HepG2 (cell line): ENCODE measurements around the gene CLASP1. TPM values are rescaled to one million over a fixed set of nuclear protein-coding genes. Genes with fewer than 3 reads are reported as not detected.

Experiments used
- ATAC-seq: fragments of 200-7000 bp; cut with Tn5 transposase; 3 replicates; pipeline ENCODE4 v1.9.1; 2020; ENCODE audit warnings: mild to moderate bottlenecking, moderate library complexity
- BruUV-seq: library from RNA; stranded (reverse); fragments of 400-500 nt; replicated peaks from 2 replicates; lab custom pipeline; 2021; lab: Mats Ljungman, UMichigan
- CTCF ChIA-PET: fragments of 300-600 bp; formaldehyde crosslinking; extraction: SDS; loops from one replicate; lab custom pipeline; 2021; ENCODE audit warnings: low total read pairs, inconsistent platforms, low intra/inter-chr PET ratio; lab: Yijun Ruan, JAX
- POLR2A ChIA-PET: fragments of 350-600 bp; sonication (Branson Sonifier 250); formaldehyde crosslinking; loops from one replicate; lab custom pipeline; 2020; ENCODE audit warnings: antibody characterized with exemption, inconsistent platforms; lab: Yijun Ruan, JAX
- DNase-seq: peaks from one replicate; pipeline ENCODE4 v3.0.0-alpha.2; 2015; ENCODE audit warnings: low spot score
- FAIRE-seq: peaks from 3 replicates; lab custom pipeline; 2011; peaks lifted over from hg19 to GRCh38; lab: Jason Lieb, UNC
- H2AFZ ChIP-seq: one replicate; pipeline ENCODE4 v1.6.1; 2011; ENCODE audit warnings: low read length, inconsistent platforms
- H3K27ac ChIP-seq: fragments of 300-600 bp; 3 replicates; pipeline ENCODE4 v1.8.0; 2011; ENCODE audit warnings: mixed run types, mild to moderate bottlenecking, mixed read lengths, low read length, inconsistent platforms; ENCODE audit not compliant: insufficient read depth; ENCODE audit errors: extremely low read length
- H3K27me3 ChIP-seq, 2 experiments: fragments of 200-600 bp in 1 of 2; 2 replicates in 1 of 2; 3 replicates in 1 of 2; pipeline versions ENCODE4 v1.6.0 to v1.8.0; 2011; ENCODE audit warnings: low read length in 2 of 2, mild to moderate bottlenecking in 2 of 2, moderate library complexity in 2 of 2, inconsistent platforms in 1 of 2; ENCODE audit not compliant: insufficient read depth in 2 of 2, control insufficient read depth in 1 of 2
- H3K36me3 ChIP-seq, 2 experiments: fragments of 200-600 bp in 1 of 2; replicated peaks in 1 of 2; 2 replicates in 1 of 2; 3 replicates in 1 of 2; pipeline versions ENCODE4 v1.5.1 to v1.8.0; 2011; ENCODE audit warnings: low read length in 2 of 2, inconsistent platforms in 1 of 2; ENCODE audit not compliant: insufficient read depth in 2 of 2, control insufficient read depth in 1 of 2
- H3K4me1 ChIP-seq: 2 replicates; pipeline ENCODE4 v1.5.1; 2012; ENCODE audit warnings: low read length, inconsistent platforms; ENCODE audit not compliant: insufficient read depth
- H3K4me2 ChIP-seq: 2 replicates; pipeline ENCODE4 v1.6.0; 2011; ENCODE audit warnings: low read depth, low read length, inconsistent platforms
- H3K4me3 ChIP-seq, 3 experiments: fragments of 200-600 bp in 1 of 3; sonication (generic), shearing (Covaris generic) in 1 of 3; replicated peaks in 1 of 3; 2 replicates each; pipeline ENCODE4 v1.5.1; 2011 to 2016; ENCODE audit warnings: low read length in 3 of 3, inconsistent platforms in 2 of 3, low read depth in 2 of 3, mild to moderate bottlenecking in 2 of 3, control low read depth in 1 of 3, mixed read lengths in 1 of 3; ENCODE audit not compliant: insufficient read depth in 1 of 3
- H3K79me2 ChIP-seq: one replicate; pipeline ENCODE4 v1.6.1; 2011; ENCODE audit warnings: low read length, inconsistent platforms; ENCODE audit not compliant: insufficient read depth
- H3K9ac ChIP-seq: 2 replicates; pipeline ENCODE4 v1.6.0; 2011; ENCODE audit warnings: mild to moderate bottlenecking, low read depth, low read length, inconsistent platforms; ENCODE audit not compliant: insufficient read depth
- H3K9me3 ChIP-seq: 2 replicates; pipeline ENCODE4 v1.5.1; 2012; ENCODE audit warnings: mild to moderate bottlenecking, low read length
- H4K20me1 ChIP-seq: 2 replicates; pipeline ENCODE4 v1.6.0; 2011; ENCODE audit warnings: inconsistent platforms, mild to moderate bottlenecking, low read length, moderate library complexity; ENCODE audit not compliant: insufficient read depth
- ATM ChIP-seq: fragments of 450-650 bp; IDR thresholded peaks from 2 replicates; pipeline ENCODE4 v1.7.1; 2017; ENCODE audit warnings: mild to moderate bottlenecking, borderline replicate concordance
- BRCA1 ChIP-seq: sonication (generic); formaldehyde crosslinking; IDR thresholded peaks from 2 replicates; pipeline ENCODE4 v1.4.0; 2020; ENCODE audit warnings: missing genetic modification reagents
- MEF2D ChIP-seq: sonication (generic); formaldehyde crosslinking; IDR thresholded peaks from 2 replicates; pipeline ENCODE4 v1.5.1; 2020; ENCODE audit warnings: mild to moderate bottlenecking, missing genetic modification reagents
- SALL1 ChIP-seq: sonication (generic); formaldehyde crosslinking; IDR thresholded peaks from 2 replicates; pipeline ENCODE4 v1.8.0; 2022; ENCODE audit warnings: mild to moderate bottlenecking, missing genetic modification reagents
- SNAI1 ChIP-seq: sonication (generic); formaldehyde crosslinking; IDR thresholded peaks from 2 replicates; pipeline ENCODE4 v1.5.0; 2020; ENCODE audit warnings: mild to moderate bottlenecking, missing genetic modification reagents, borderline replicate concordance
- SSRP1 ChIP-seq: IDR thresholded peaks from 2 replicates; pipeline ENCODE4 v1.6.1; 2016; ENCODE audit warnings: control low read depth
- TFDP1 ChIP-seq: IDR thresholded peaks from 2 replicates; pipeline ENCODE4 v1.6.1; 2016; ENCODE audit warnings: missing compliant biosample characterization, missing genetic modification reagents, borderline replicate concordance
- YY1 ChIP-seq: IDR thresholded peaks from 2 replicates; pipeline ENCODE4 v1.6.1; 2011; ENCODE audit warnings: low read length, low read depth, moderate library complexity, mild to moderate bottlenecking; ENCODE audit not compliant: insufficient read depth, insufficient replicate concordance
- ZBTB21 ChIP-seq: sonication (generic); formaldehyde crosslinking; IDR thresholded peaks from 2 replicates; pipeline ENCODE4 v1.4.0; 2020; ENCODE audit warnings: missing genetic modification reagents
- ZEB1 ChIP-seq: IDR thresholded peaks from 2 replicates; pipeline ENCODE4 v1.6.1; 2012; ENCODE audit warnings: mild to moderate bottlenecking, low read depth, inconsistent platforms; ENCODE audit not compliant: insufficient replicate concordance
- ZIK1 ChIP-seq: sonication (generic); formaldehyde crosslinking; IDR thresholded peaks from 2 replicates; pipeline ENCODE4 v1.5.0; 2020; ENCODE audit warnings: mild to moderate bottlenecking, low read depth, missing genetic modification reagents, borderline replicate concordance
- ZNF777 ChIP-seq: sonication (generic); formaldehyde crosslinking; IDR thresholded peaks from 2 replicates; pipeline ENCODE4 v1.4.0; 2020; ENCODE audit warnings: missing genetic modification reagents
- in situ Hi-C: cut with HindIII; loops from 2 replicates; pipeline ENCODE4 v1.10.0; 2017; ENCODE audit warnings: low pct_unique_long_range_greater_than_20kb; ENCODE audit not compliant: extremely low pct_ligation_motif_present
- intact Hi-C: fragments of 100-400 bp; cut with micrococcal nuclease; formaldehyde crosslinking; loops from one replicate; pipeline ENCODE4 v1.10.0; 2022; ENCODE audit not compliant: unreplicated experiment
- polyA plus RNA-seq, 8 experiments: library from polyadenylated mRNA; depleted of rRNA in 3 of 8; stranded (reverse) in 7 of 8; unstranded in 1 of 8; fragments of >200 nt; fragmentation: Illumina TruSeq in 4 of 8; extraction: Trizol in 4 of 8; gene quantifications; 2 replicates each; pipeline versions ENCODE4 v1.2.1 to v1.2.3, GENCODE V29; 2011 to 2016; ENCODE audit warnings: low read depth in 4 of 8, missing spikeins in 1 of 8, mixed read lengths in 1 of 8; ENCODE audit not compliant: insufficient read depth in 1 of 8
- total RNA-seq, 5 experiments: library from RNA; depleted of rRNA; stranded (reverse); fragments of >200 nt; fragmentation: Illumina TruSeq; extraction: Trizol; gene quantifications; 2 replicates each; pipeline ENCODE4 v1.2.3, GENCODE V29; 2016; ENCODE audit warnings: low read depth in 1 of 5
- TF ChIP-seq, protein P1 (sequence below): IDR thresholded peaks from 2 replicates; pipeline ENCODE4 v1.6.1; 2016; ENCODE audit warnings: missing compliant biosample characterization, missing genetic modification reagents, borderline replicate concordance
- TF ChIP-seq, protein P2 (sequence below): sonication (generic); formaldehyde crosslinking; IDR thresholded peaks from 2 replicates; pipeline ENCODE4 v1.5.1; 2020; ENCODE audit warnings: missing genetic modification reagents, mild to moderate bottlenecking, borderline replicate concordance

CLASP1 gene
- total and polyA plus RNA-seq, 2 of the 13 experiments (the other 11 are each of a cell fraction or from before 2014, with no cell fraction given), result 11.7 to 47.9 TPM

- no peak for TF ChIP-seq TFDP1 (CRISPR knock-in tag)
- no peak for TF ChIP-seq ZNF777 (CRISPR knock-in tag)
Measured at GRCh38 chr2:121412349-121412748, 236.9 kb downstream of the CLASP1 start (continued).

DNA sequence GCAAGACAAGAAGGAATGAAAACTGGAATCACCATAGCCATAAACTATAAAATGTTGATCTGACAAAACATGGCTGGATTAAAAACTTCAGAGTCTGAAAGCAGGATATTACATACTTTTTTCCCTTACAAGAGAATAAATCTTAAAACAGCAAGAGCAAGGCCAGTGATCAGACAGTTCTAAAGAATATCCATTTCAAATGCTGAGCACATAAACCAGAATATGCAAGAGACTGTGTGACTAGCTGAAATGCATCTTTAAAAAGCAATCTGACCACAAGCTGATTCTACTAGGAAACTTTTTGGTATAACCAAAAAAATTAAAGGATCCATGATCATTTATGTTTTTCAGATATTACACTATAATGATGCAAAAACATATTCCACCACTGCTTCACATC lies 239.3 kb downstream of the CLASP1 start:
- ATAC-seq (no peak), DNase-seq (no peak)
- no peaks in the 10 kb centered on the region for H4K20me1 ChIP-seq
- BruUV-seq, result no TSS peak
- no peak overlapping the region for H3K9ac ChIP-seq
- no peaks in the 10 kb centered on the region for H3K79me2 ChIP-seq
- peaks cover 15 to 68% of the 10 kb centered on the region in 2 experiments for H3K36me3 ChIP-seq
- H3K27me3 ChIP-seq, result no peaks in the 10 kb centered on the region
- CTCF ChIA-PET, result no interaction called here
- no peak for TF ChIP-seq SALL1 (CRISPR knock-in tag)
- no peak for TF ChIP-seq ZIK1 (CRISPR knock-in tag)
- TF ChIP-seq ATM, result no peak
- no peak for TF ChIP-seq ZBTB21 (CRISPR knock-in tag)
- TF ChIP-seq MEF2D (CRISPR knock-in tag), result no peak
- TF ChIP-seq BRCA1, result no peak
- TF ChIP-seq, protein P1, sequence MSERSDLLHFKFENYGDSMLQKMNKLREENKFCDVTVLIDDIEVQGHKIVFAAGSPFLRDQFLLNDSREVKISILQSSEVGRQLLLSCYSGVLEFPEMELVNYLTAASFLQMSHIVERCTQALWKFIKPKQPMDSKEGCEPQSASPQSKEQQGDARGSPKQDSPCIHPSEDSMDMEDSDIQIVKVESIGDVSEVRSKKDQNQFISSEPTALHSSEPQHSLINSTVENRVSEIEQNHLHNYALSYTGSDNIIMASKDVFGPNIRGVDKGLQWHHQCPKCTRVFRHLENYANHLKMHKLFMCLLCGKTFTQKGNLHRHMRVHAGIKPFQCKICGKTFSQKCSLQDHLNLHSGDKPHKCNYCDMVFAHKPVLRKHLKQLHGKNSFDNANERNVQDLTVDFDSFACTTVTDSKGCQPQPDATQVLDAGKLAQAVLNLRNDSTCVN (CRISPR knock-in tag), result no peak
- TF ChIP-seq ZEB1, result no peak
- TF ChIP-seq, protein P2, sequence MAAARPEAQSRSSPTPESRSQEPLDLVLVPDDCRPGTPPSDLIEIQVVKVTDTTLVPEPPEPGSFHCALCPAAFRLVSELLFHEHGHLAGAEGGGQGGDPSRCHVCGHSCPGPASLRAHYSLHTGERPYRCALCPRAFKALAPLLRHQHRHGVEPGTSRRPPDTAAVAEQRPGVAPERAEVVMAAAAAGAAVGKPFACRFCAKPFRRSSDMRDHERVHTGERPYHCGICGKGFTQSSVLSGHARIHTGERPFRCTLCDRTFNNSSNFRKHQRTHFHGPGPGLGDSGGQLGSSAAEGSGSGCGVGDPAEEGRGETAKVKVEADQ (CRISPR knock-in tag), result no peak
- no peak for TF ChIP-seq SNAI1 (CRISPR knock-in tag)
- TF ChIP-seq YY1, result no peak
- TF ChIP-seq SSRP1 (CRISPR knock-in tag), result no peak
- TF ChIP-seq, all 625 proteins: peak for 0
- H3K27ac ChIP-seq, result no peak overlapping the region
- H3K4me2 ChIP-seq, result no peak overlapping the region
- intact Hi-C loops, result no loop called here
- no peak overlapping the region for H3K4me3 ChIP-seq
- in situ Hi-C loops, result no loop called here
- H3K4me1 ChIP-seq, result no peaks in the 10 kb centered on the region
- H3K9me3 ChIP-seq, result no peaks in the 10 kb centered on the region
- FAIRE-seq, result no peak
- H2AFZ ChIP-seq, result no peak overlapping the region
- POLR2A ChIA-PET, result no interaction called here
